Measurements from ENCODE around the gene CDK14.

Gene CDK14

GRCh38 chr7:90758933-90759562, 162.9 kb downstream of the CDK14 start:
- H3K4me3 ChIP-seq (replicated peaks; ENCODE audit: low read depth, low read length) = no peak overlapping the region
- TF ChIP-seq CTCF (IDR thresholded peaks at IDR 0.05; ENCODE audit: low read depth, low read length, missing control alignments) = no peak
- no peak for DNase-seq (ENCODE audit: extremely low read depth, low read depth)

GRCh38 chr7:90759710-90760109, 163.6 kb downstream of the CDK14 start:
- no peak for DNase-seq (ENCODE audit: extremely low read depth, low read depth)
- no peak for TF ChIP-seq CTCF (IDR thresholded peaks at IDR 0.05; ENCODE audit: low read depth, low read length, missing control alignments)

GRCh38 chr7:90760892-90761291, 164.8 kb downstream of the CDK14 start:
- TF ChIP-seq CTCF (IDR thresholded peaks at IDR 0.05; ENCODE audit: low read depth, low read length, missing control alignments) = no peak
- no peak overlapping the region for H3K4me3 ChIP-seq (replicated peaks; ENCODE audit: low read depth, low read length)
- DNase-seq (ENCODE audit: extremely low read depth, low read depth) = no peak

More at GRCh38 chr7:90759710-90760109, 163.6 kb downstream of the CDK14 start:
- no peak overlapping the region for H3K4me3 ChIP-seq (replicated peaks; ENCODE audit: low read depth, low read length)

DNA sequence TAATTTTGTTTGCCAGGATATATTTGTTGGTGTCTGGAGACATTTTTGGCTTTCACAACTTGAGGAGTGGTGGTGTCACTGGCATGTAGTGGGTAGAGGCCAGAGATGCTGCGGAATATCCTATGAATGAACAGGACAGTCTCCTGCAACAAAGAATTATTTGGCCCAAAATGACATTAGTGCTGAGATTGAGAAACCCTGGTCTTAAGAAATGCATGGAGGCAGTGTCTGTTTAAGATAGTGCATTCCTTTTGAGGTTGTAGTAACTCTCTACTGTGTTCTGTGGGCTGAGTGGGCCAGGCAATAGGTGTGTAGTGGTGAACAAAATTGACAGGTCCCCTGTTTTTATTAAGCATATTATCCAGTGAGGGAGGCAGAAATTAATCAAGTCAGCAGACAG, 165.5 kb downstream of the CDK14 start:
- no peak overlapping the region for H3K4me3 ChIP-seq (replicated peaks; ENCODE audit: low read depth, low read length)
- TF ChIP-seq CTCF (IDR thresholded peaks at IDR 0.05; ENCODE audit: low read depth, low read length, missing control alignments) = no peak
- no peak for DNase-seq (ENCODE audit: extremely low read depth, low read depth)

DNA sequence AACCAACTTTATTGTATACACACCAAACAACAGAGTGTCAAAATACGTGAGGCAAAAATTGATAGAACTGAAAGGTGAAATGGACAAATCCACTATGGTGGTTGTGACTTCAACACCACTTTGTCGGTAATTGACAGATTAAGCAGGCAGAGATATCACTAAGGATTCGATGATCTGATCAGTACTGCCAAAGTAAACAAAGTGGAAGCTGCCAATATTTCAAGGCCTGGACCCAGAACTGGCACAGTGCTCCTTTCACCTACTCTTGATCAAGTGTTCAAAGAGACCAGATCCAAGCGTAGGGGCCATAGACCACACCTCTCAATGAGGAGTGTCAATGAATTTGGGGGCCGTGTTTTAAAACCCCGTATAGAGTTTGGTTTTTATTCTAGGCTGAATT, 167.0 kb downstream of the CDK14 start:
- no peak overlapping the region for H3K4me3 ChIP-seq (replicated peaks; ENCODE audit: low read depth, low read length)
- no peak for TF ChIP-seq CTCF (IDR thresholded peaks at IDR 0.05; ENCODE audit: low read depth, low read length, missing control alignments)
- DNase-seq (ENCODE audit: extremely low read depth, low read depth) = no peak

DNA sequence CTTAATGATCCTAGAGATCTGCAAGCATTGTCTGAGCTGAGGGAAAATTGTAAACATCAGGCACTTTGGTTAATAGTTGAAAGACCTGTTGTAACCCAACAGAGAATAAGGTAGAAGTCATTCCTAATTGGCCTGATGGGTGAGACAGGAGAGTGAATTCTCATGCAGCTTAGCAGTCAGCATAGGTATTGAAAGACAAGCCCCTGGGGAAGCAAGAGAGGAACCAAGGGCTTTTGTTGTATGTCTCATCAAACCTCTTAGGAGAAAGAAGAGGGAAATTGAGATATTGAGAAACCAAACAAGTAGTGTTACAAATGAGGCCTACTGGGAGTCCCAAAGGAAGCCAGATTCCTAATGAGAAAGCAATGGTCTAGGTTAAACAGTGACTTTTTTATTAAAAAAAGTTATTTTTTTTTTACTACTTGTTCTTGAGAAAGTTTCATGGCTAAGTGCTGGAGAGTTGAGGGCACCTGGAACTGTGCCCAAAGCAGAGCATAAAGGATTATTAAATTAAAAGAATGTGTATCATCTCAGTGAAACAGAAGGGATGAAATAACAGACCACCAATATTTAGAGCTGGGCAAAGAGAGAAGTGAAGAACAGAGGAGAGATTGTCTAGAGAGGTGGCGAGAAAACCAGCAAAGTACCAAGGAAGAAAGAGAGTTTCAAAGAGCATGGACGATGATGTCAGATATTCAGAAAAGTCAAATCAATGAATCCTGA, 168.9 kb downstream of the CDK14 start:
- no peak overlapping the region for H3K4me3 ChIP-seq (replicated peaks; ENCODE audit: low read depth, low read length)
- no peak for TF ChIP-seq CTCF (IDR thresholded peaks at IDR 0.05; ENCODE audit: low read depth, low read length, missing control alignments)
- DNase-seq (ENCODE audit: extremely low read depth, low read depth) = no peak
